ENCODE data around the gene PREX1. TPM values are rescaled to one million over a fixed set of nuclear protein-coding genes. Genes with fewer than 3 reads are reported as not detected.
A peak's percentile ranks its signal among the peaks of the same experiment; 100 is the strongest.

PREX1 gene
- total RNA-seq, 2 donors from 2014 or later = 132 to 167 TPM

DNA sequence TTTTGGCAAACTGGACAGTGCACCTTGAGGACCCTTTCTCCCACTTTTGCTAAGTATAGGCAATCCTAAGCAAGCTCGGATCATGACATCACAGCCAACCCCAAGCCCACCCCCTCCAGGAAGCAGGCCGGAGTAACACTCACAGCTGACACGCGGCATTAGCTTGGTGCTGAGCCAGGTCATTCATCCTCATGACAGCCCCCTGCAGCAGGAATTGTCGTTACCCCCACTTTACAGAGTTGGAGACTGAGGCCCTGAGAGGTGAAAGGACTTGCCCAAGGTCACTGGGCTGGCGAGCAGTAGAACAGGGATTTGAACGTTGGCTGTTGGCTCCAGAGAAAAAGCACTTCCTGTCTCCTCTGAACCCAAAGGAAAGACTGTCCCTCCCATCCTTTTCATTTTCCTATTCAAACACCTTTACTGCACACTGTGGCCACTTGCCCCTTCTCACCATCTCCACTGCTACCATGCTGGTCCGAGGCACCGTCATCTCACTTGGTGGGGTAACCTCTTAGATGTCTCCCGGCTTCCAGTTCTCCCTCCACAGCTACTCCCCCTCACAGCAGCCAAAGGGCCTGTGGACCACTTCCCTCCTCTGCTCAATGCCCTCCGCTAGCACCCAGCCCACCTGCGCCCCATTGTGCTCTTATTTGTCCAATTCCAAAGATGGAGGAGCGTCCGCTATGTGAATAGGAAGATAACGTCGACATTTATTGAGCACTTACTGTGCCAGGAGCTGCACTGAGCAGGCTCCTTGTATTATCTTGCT is 84.7 kb downstream of the PREX1 start:
- H3K4me1 Mint-ChIP-seq (ENCODE audit: low read depth in 2 of 2) = peaks cover 47 to 54% of the 10 kb centered on the region in 2 donors
- peak overlapping the region; percentile 75 to 88 for H3K27ac Mint-ChIP-seq
- no peak overlapping the region for H3K4me3 Mint-ChIP-seq
- H3K27me3 Mint-ChIP-seq = no peaks in the 10 kb centered on the region
- DNase-seq (ENCODE audit: low spot score) (peak; percentile 13), ATAC-seq (no peak)
- H3K9me3 Mint-ChIP-seq = no peaks in the 10 kb centered on the region
- H3K36me3 Mint-ChIP-seq = peaks cover 13% of the 10 kb centered on the region

DNA sequence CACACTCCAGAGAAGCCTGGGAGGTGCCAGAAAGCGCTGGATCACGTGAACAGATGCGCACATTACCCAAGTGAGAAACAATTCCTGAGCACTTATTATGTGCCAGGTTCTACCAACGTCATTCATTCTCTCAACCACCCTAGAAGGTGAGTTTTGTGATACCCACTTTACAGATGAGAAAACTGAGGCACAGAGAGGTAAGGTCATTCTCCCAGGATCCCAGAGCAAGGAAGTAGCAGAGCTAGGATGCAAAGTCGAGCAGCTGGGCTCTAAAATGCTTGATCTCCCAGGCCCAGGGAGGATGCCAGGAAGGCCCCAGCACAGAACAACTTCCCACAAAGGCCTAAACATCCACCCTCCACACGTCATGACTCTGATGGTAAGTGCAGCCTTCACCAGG is 85.6 kb downstream of the PREX1 start:
- H3K4me3 Mint-ChIP-seq = no peak overlapping the region
- peaks cover 13% of the 10 kb centered on the region for H3K36me3 Mint-ChIP-seq
- H3K4me1 Mint-ChIP-seq (ENCODE audit: low read depth in 2 of 2) = peaks cover 52 to 60% of the 10 kb centered on the region in 2 donors
- no peak for DNase-seq (ENCODE audit: low spot score)
- H3K27me3 Mint-ChIP-seq = no peaks in the 10 kb centered on the region
- H3K9me3 Mint-ChIP-seq = no peaks in the 10 kb centered on the region
- no peak for ATAC-seq
- H3K27ac Mint-ChIP-seq = peak overlapping the region in 1 of 2 donors; percentile 88

DNA sequence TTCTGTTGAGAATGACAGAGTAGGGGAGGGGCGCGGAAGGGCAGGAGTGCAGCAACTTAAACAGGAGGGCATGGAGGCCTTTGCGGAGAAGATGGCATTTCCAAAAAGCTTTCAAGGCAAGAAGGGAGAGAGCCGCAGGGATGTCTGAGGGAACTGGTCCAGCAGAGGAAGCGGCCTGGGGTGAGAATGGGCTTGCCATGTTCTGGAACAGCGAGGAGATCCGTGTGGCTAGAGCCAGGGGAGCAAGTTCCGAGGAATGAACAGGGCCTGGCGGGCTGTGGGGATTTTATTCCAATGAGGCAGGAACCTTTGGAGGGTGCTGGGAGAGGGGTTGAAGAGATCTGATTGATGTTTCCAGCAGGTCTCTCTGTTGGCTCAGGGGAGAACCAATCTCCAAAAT is 86.1 kb downstream of the PREX1 start:
- Mint-ChIP-seq H3K36me3 (peaks cover 13% of the 10 kb centered on the region), H3K4me1 (ENCODE audit: low read depth in 2 of 2) (peaks cover 58 to 64% of the 10 kb centered on the region in 2 donors), H3K27me3 (no peaks in the 10 kb centered on the region), H3K27ac (peak overlapping the region in 1 of 2 donors; percentile 88), H3K9me3 (no peaks in the 10 kb centered on the region), H3K4me3 (no peak overlapping the region)
- ATAC-seq (no peak), DNase-seq (ENCODE audit: low spot score) (peak; percentile 39)

DNA sequence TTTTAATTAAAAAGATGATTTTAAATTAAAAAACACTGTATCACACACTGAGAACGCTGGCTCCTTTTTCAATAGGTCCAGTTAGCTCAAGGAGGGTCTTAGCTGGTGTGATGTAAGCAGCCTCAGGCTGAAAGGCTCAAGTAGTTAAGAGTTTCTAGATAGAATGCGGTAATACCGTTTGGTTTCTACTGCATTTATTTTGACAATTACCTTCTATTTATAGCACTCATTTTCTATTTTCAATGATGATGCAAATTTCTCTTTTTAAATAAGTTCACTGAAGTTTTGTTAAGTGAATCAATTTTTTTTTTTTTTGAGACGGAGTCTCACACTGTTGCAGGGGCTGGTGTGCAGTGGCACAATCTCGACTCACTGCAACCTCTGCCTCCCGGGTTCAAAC is 87.1 kb downstream of the PREX1 start:
- ATAC-seq (no peak), DNase-seq (ENCODE audit: low spot score) (no peak)
- Mint-ChIP-seq H3K4me3 (no peak overlapping the region), H3K4me1 (ENCODE audit: low read depth in 2 of 2) (peaks cover 63 to 69% of the 10 kb centered on the region in 2 donors), H3K27me3 (no peaks in the 10 kb centered on the region), H3K9me3 (no peaks in the 10 kb centered on the region), H3K36me3 (peaks cover 20% of the 10 kb centered on the region), H3K27ac (peak overlapping the region in 1 of 2 donors; percentile 87)

DNA sequence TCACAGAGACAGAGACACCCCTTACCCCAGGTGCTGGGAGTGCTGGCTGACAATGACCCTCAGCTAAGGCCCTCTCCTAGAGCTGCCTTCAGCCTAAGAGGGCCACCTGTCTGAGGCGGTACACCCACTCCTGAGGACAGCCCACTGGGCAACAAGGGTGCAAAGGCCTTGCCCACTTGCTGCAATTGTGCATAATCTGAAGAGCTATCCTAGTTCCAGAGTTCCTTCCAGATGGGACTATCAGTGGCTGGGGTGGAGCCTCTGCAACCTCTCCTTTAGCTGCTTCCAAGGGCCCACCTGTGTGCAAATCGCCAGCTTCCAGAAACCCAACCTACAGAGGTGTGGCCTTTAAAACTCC is 87.5 kb downstream of the PREX1 start:
- Mint-ChIP-seq H3K4me3 (peak overlapping the region; percentile 76), H3K4me1 (ENCODE audit: low read depth in 2 of 2) (peaks cover 66 to 70% of the 10 kb centered on the region in 2 donors), H3K27ac (peak overlapping the region; percentile 87 to 90), H3K27me3 (no peaks in the 10 kb centered on the region), H3K36me3 (peaks cover 20% of the 10 kb centered on the region), H3K9me3 (no peaks in the 10 kb centered on the region)
- ATAC-seq (no peak), DNase-seq (ENCODE audit: low spot score) (peak; percentile 26)

DNA sequence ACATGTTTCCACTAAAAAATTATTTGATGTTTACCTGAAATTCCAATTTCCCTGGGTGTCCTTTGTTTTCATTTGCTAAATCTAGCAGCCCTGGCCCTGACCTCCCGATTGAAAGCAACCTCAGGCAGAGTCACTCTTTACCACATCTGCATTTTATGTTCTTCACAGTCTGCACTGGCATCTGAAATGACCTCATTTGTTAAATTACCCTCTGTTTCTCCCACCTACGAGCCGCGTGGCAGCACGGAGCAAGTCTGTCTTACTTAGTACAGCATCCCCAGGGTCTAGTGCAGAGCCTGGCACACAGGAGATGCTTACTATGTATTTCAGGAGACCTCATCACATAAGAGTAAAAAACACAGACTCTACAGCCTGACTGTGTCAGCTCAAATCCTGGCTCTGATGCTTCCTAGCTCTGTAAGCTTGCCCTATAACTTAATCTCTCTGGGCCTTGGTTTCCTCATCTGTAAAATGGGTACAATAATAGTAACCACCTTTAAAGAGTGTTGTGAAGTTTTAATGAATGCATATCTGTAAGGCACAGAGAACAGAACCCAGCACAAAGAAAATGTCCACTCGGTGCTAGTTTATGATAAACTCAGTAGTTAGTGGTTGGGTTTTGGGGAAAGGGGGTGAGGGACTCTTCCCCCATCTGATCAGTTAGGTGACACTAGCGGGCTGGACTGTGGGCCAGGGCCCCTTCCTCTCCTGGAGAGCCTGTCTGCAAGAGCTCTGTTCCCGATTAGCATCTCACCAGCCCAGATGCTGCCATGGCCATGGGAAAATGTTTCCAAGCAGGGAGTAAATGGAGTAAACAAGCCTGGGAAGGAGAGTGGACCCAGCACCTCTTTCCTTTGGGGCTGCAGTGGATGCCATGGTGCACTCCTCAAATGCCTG is 88.2 kb downstream of the PREX1 start:
- DNase-seq (ENCODE audit: low spot score) (peak; percentile 54), ATAC-seq (peak; percentile 59 to 72)
- Mint-ChIP-seq H3K4me1 (ENCODE audit: low read depth in 2 of 2) (peaks cover 70 to 73% of the 10 kb centered on the region in 2 donors), H3K27me3 (no peaks in the 10 kb centered on the region), H3K36me3 (peaks cover 20% of the 10 kb centered on the region), H3K27ac (peak overlapping the region; percentile 87 to 90), H3K9me3 (no peaks in the 10 kb centered on the region), H3K4me3 (peak overlapping the region; percentile 76)

DNA sequence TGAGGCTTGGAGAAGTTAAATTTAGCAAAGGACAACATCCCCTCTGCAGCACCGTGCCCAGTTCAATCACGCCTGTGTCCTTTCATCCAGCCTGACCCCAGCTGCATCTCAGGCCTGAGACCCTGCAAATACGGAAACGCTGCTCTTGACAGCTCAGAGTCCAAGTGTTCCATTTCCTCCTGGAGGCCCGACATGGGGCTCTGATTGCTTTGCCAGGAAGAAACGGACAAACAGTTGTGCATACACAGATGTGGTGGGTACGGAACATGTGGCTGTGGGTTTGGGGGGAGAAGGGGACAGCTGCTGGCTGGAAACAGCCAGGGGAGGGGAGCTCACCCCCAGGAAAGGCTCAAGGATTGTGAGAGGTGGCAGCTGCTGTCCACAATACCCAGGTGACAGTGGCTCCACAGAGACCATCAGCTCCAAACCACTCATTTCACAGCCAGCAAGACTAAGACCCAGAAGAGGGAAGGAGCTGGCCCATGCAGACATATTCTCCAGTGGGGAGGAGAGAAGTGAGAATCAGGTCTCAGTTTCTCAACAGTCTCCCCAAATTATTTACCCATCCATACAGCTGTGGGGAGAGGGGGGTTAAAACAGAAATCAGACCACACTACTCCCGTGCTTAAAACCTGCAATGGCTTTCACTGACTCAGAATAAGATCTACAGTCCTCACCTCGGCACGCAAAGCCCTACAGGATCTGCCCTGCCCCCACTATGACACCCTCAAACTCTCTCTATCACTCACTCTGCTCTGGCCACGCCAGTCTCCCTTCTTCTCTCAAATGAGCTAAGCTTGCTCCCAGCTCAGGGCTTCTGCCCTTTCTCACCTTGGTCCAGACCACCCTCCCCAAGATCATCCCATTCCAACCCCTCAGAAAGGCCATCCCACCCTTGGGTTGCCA is 89.1 kb downstream of the PREX1 start:
- ATAC-seq (peak; percentile 93), DNase-seq (ENCODE audit: low spot score) (peak; percentile 87)
- Mint-ChIP-seq H3K36me3 (peaks cover 22% of the 10 kb centered on the region), H3K9me3 (no peaks in the 10 kb centered on the region), H3K27me3 (no peaks in the 10 kb centered on the region), H3K27ac (peak overlapping the region; percentile 87 to 90), H3K4me1 (ENCODE audit: low read depth in 2 of 2) (peaks cover 67 to 70% of the 10 kb centered on the region in 2 donors), H3K4me3 (peak overlapping the region; percentile 76)

DNA sequence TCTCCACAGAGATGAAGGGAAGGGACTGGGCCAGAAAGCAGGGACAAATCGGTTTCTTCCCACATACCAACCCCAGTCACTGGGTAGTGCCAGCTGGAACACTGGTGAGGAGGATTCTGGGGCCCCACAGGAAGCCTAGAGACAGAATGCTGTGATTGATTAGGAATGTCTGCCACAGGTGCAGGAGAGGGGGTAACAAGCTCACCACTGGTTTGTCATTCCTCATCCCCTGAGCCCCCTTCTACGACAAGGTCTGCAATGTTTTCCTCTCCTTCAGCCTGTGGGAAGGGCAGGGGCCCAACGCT is 89.8 kb downstream of the PREX1 start:
- Mint-ChIP-seq H3K27ac (peak overlapping the region; percentile 87 to 90), H3K4me1 (ENCODE audit: low read depth in 2 of 2) (peaks cover 61 to 70% of the 10 kb centered on the region in 2 donors), H3K9me3 (no peaks in the 10 kb centered on the region), H3K4me3 (peak overlapping the region; percentile 76), H3K36me3 (peaks cover 22% of the 10 kb centered on the region), H3K27me3 (no peaks in the 10 kb centered on the region)
- ATAC-seq = no peak
- DNase-seq (ENCODE audit: low spot score) = peak; percentile 31

DNA sequence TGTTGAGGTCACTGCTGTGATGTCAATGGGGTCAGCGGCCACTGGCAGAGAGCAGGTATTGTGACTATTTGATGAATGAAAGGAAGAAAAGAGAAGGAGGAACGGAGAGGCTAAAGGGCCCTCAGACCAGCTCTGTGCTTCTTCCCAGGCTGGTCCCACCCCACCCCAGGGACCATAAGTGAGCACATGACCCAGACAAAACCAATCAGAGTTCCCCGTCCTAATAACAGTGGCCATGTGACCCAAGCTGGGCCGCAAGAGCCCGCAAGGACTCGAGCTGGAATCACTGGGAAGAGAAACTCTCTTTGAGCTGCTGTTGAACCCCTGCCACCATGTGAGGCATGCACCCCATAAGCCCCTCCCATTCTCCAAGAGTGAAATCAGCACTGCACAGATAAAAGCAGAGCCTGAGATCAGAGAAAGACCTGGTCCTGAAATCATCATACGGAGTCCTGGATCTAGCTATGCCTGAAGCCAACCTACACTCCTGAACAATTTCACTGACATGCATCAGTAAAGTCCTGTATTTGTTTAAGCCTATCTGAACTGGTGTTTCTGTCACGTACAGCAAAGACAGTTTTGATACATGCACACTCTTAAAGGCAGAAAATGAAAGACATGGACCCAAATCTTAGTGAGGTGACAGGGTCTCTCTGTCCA is 90.2 kb downstream of the PREX1 start:
- peak; percentile 49 for DNase-seq (ENCODE audit: low spot score)
- Mint-ChIP-seq H3K4me3 (peak overlapping the region; percentile 76), H3K9me3 (no peaks in the 10 kb centered on the region), H3K27me3 (no peaks in the 10 kb centered on the region), H3K4me1 (ENCODE audit: low read depth in 2 of 2) (peaks cover 60 to 72% of the 10 kb centered on the region in 2 donors), H3K27ac (peak overlapping the region; percentile 87 to 90), H3K36me3 (peaks cover 23% of the 10 kb centered on the region)
- no peak for ATAC-seq

DNA sequence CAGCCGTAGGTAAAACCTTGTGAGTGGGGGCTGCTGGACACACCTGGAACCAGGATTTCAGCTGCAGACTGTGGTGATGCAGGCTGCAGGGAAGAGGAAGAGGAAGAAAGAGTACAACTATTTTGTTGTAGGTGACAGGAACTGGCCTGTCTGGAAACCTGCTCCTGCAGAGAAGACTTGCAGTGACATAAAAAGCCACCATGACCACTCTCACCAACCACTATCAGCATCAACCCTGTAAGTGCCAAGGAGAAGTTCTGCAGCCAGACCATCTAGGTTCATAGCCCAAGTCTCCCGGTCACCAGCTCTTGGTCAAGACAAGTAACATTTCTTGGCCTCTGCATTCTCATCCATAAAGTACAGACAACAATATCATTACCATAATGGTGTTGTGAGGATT is 91.2 kb downstream of the PREX1 start:
- H3K4me1 Mint-ChIP-seq (ENCODE audit: low read depth in 2 of 2) = peaks cover 59 to 65% of the 10 kb centered on the region in 2 donors
- DNase-seq (ENCODE audit: low spot score) (peak; percentile 50), ATAC-seq (no peak)
- H3K9me3 Mint-ChIP-seq = no peaks in the 10 kb centered on the region
- H3K36me3 Mint-ChIP-seq = peaks cover 22% of the 10 kb centered on the region
- peak overlapping the region; percentile 87 to 90 for H3K27ac Mint-ChIP-seq
- H3K27me3 Mint-ChIP-seq = no peaks in the 10 kb centered on the region
- H3K4me3 Mint-ChIP-seq = peak overlapping the region; percentile 76

DNA sequence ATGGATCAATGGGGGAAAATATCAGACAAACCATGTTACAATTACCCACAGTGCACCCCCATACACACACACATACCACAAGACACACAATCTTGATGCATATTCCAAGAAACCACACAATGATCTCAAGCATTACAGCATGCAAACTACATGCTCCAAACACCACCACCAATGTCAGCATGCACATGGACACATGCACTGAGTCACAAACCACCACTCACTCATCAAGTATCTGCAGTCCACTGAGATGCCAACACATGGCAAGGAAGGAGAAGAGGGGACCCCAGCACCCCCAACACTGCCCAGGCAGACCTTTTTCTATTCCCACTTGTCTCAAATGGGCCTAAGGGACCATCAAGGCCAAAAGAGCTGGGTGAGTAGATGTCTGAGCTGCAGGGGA is 91.6 kb downstream of the PREX1 start:
- ATAC-seq = peak in 1 of 2 donors; percentile 14
- H3K4me3 Mint-ChIP-seq = peak overlapping the region; percentile 76
- H3K27me3 Mint-ChIP-seq = no peaks in the 10 kb centered on the region
- H3K36me3 Mint-ChIP-seq = peaks cover 20% of the 10 kb centered on the region
- H3K27ac Mint-ChIP-seq = peak overlapping the region; percentile 87 to 90
- H3K4me1 Mint-ChIP-seq (ENCODE audit: low read depth in 2 of 2) = peaks cover 57 to 64% of the 10 kb centered on the region in 2 donors
- peak; percentile 51 for DNase-seq (ENCODE audit: low spot score)
- H3K9me3 Mint-ChIP-seq = no peaks in the 10 kb centered on the region

DNA sequence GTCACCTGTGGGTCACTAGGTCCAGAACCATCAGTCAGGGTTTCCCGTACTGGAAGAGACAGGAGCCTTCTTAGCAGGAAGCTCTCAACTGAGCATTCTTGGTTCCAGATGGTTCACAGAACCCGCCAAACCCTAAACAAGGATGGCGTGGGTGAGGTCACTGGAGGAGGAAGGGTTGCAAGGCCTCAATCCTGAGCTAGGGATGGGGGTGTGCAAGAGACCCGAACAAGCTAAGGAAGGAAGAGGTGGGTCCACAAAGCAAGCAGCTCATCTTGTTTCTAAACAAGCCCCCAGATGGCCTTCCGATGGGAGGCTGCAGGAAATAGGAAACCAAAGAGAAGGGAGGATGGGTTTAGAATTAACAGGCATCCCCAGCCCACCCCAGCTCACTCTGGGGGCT is 92.7 kb downstream of the PREX1 start:
- ATAC-seq (no peak), DNase-seq (ENCODE audit: low spot score) (peak; percentile 41)
- Mint-ChIP-seq H3K9me3 (no peaks in the 10 kb centered on the region), H3K36me3 (peaks cover 25% of the 10 kb centered on the region), H3K27ac (peak overlapping the region in 1 of 2 donors; percentile 90), H3K4me3 (no peak overlapping the region), H3K27me3 (no peaks in the 10 kb centered on the region), H3K4me1 (ENCODE audit: low read depth in 2 of 2) (peaks cover 64 to 68% of the 10 kb centered on the region in 2 donors)

Measured in natural killer cell treated with Interleukin-12 subunit alpha and Interleukin-12 subunit beta and Interleukin-15 and Interleukin-18, amount 100 ng/mL, for 72 hours (primary cell).